ENCODE measurements around the gene LBHD2.

LBHD2 gene

GRCh38 chr14:103096387-103096786, 12.4 kb downstream of the LBHD2 start:
- H3K4me3 ChIP-seq (replicated peaks; ENCODE audit: low read depth, low read length) = no peak overlapping the region
- no peaks in the 10 kb centered on the region; the same call in 1 of the 2 replicates for H3K27me3 ChIP-seq (replicated peaks; ENCODE audit: control insufficient read depth, insufficient read depth, low read length)
- no peak for DNase-seq (ENCODE audit: extremely low read depth, insufficient read length)
- TF ChIP-seq CTCF (IDR thresholded peaks at IDR 0.05; ENCODE audit: insufficient read depth, low read length, poor library complexity, severe bottlenecking) = no peak
- no peaks in the 10 kb centered on the region for H3K36me3 ChIP-seq (ENCODE audit: control insufficient read depth, insufficient read depth, low read length)

GRCh38 chr14:103097244-103097993, 13.4 kb downstream of the LBHD2 start:
- no peak for DNase-seq (ENCODE audit: extremely low read depth, insufficient read length)
- H3K36me3 ChIP-seq (ENCODE audit: control insufficient read depth, insufficient read depth, low read length) = no peaks in the 10 kb centered on the region
- H3K27me3 ChIP-seq (replicated peaks; ENCODE audit: control insufficient read depth, insufficient read depth, low read length) = no peaks in the 10 kb centered on the region; the same call in 1 of the 2 replicates
- TF ChIP-seq CTCF (IDR thresholded peaks at IDR 0.05; ENCODE audit: insufficient read depth, low read length, poor library complexity, severe bottlenecking) = no peak
- H3K4me3 ChIP-seq (replicated peaks; ENCODE audit: low read depth, low read length) = no peak overlapping the region

GRCh38 chr14:103097994-103098957, 14.3 kb downstream of the LBHD2 start:
- H3K36me3 ChIP-seq (ENCODE audit: control insufficient read depth, insufficient read depth, low read length) = no peaks in the 10 kb centered on the region
- TF ChIP-seq CTCF (IDR thresholded peaks at IDR 0.05; ENCODE audit: insufficient read depth, low read length, poor library complexity, severe bottlenecking) = no peak
- no peak for DNase-seq (ENCODE audit: extremely low read depth, insufficient read length)

GRCh38 chr14:103099081-103099732, 15.2 kb downstream of the LBHD2 start:
- H3K27me3 ChIP-seq (replicated peaks; ENCODE audit: control insufficient read depth, insufficient read depth, low read length) = no peaks in the 10 kb centered on the region; the same call in 1 of the 2 replicates
- no peaks in the 10 kb centered on the region for H3K36me3 ChIP-seq (ENCODE audit: control insufficient read depth, insufficient read depth, low read length)
- no peak for DNase-seq (ENCODE audit: extremely low read depth, insufficient read length)
- no peak for TF ChIP-seq CTCF (IDR thresholded peaks at IDR 0.05; ENCODE audit: insufficient read depth, low read length, poor library complexity, severe bottlenecking)
- H3K4me3 ChIP-seq (replicated peaks; ENCODE audit: low read depth, low read length) = no peak overlapping the region

More at GRCh38 chr14:103097994-103098957, 14.3 kb downstream of the LBHD2 start:
- Histone ChIP-seq H3K27me3 (replicated peaks; ENCODE audit: control insufficient read depth, insufficient read depth, low read length) (no peaks in the 10 kb centered on the region; the same call in 1 of the 2 replicates), H3K4me3 (replicated peaks; ENCODE audit: low read depth, low read length) (no peak overlapping the region)

GRCh38 chr14:103099733-103100280, 15.8 kb downstream of the LBHD2 start:
- H3K27me3 ChIP-seq (replicated peaks; ENCODE audit: control insufficient read depth, insufficient read depth, low read length) = no peaks in the 10 kb centered on the region; the same call in 1 of the 2 replicates
- no peak overlapping the region for H3K4me3 ChIP-seq (replicated peaks; ENCODE audit: low read depth, low read length)
- DNase-seq (ENCODE audit: extremely low read depth, insufficient read length) = no peak

More at GRCh38 chr14:103099733-103100280, 15.8 kb downstream of the LBHD2 start:
- TF ChIP-seq CTCF (IDR thresholded peaks at IDR 0.05; ENCODE audit: insufficient read depth, low read length, poor library complexity, severe bottlenecking) = no peak
- no peaks in the 10 kb centered on the region for H3K36me3 ChIP-seq (ENCODE audit: control insufficient read depth, insufficient read depth, low read length)

All from GM06990 (cell line).